ENCODE measurements around the gene UBXN4. TPM values are rescaled to one million over a fixed set of nuclear protein-coding genes. Genes with fewer than 3 reads are reported as not detected.

UBXN4 gene
- total RNA-seq, 2 donors from 2014 or later, result 81.0 to 81.6 TPM

DNA sequence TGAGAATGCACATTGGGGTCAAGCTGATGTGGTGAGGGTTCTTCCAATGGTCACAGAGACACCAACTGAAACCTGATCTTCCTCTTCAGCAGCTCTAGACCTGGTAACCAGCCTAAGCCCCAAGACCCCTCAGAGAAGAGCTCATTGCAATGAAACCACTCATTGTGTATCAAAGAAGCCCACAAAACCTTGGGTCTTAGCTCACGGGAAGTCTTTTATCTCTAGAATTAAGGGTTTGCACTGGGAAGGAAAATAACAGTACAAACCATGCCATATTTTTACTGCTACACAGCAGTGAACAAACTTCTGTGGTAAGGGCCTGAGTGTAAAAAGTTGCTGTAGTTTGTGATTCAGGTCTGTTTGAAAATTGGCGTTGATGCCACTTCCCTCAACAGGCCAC lies 8.6 kb upstream of the UBXN4 start:
- Mint-ChIP-seq H3K27ac (no peak overlapping the region), H3K27me3 (ENCODE audit: insufficient read depth) (peaks cover 11% of the 10 kb centered on the region), H3K36me3 (ENCODE audit: low read depth) (no peaks in the 10 kb centered on the region), H3K4me1 (peaks cover 3% of the 10 kb centered on the region), H3K9me3 (peaks cover 5% of the 10 kb centered on the region), H3K4me3 (no peak overlapping the region)
- Histone ChIP-seq H3K4me3 (ENCODE audit: low read length) (no peak overlapping the region), H3K9me3 (ENCODE audit: control insufficient read depth, low read length) (peaks cover 5% of the 10 kb centered on the region), H3K27ac (ENCODE audit: low read depth, low read length) (no peak overlapping the region), H3K9ac (ENCODE audit: extremely low read depth, low read length, poor library complexity, severe bottlenecking) (no peak overlapping the region), H3K36me3 (ENCODE audit: control insufficient read depth, insufficient read depth, low read length) (no peaks in the 10 kb centered on the region), H3K27me3 (ENCODE audit: control insufficient read depth, insufficient read depth, low read length, poor library complexity, severe bottlenecking) (peaks cover 4% of the 10 kb centered on the region), H3K4me1 (ENCODE audit: control insufficient read depth, insufficient read depth, low read length) (no peaks in the 10 kb centered on the region)
- no peak for DNase-seq
- TF ChIP-seq, protein P1, sequence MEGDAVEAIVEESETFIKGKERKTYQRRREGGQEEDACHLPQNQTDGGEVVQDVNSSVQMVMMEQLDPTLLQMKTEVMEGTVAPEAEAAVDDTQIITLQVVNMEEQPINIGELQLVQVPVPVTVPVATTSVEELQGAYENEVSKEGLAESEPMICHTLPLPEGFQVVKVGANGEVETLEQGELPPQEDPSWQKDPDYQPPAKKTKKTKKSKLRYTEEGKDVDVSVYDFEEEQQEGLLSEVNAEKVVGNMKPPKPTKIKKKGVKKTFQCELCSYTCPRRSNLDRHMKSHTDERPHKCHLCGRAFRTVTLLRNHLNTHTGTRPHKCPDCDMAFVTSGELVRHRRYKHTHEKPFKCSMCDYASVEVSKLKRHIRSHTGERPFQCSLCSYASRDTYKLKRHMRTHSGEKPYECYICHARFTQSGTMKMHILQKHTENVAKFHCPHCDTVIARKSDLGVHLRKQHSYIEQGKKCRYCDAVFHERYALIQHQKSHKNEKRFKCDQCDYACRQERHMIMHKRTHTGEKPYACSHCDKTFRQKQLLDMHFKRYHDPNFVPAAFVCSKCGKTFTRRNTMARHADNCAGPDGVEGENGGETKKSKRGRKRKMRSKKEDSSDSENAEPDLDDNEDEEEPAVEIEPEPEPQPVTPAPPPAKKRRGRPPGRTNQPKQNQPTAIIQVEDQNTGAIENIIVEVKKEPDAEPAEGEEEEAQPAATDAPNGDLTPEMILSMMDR (conservative IDR thresholded peaks at IDR 0.05), result no peak
- 84 to 100% methylated on average over 1 to 2 of the region's 2 CpGs for WGBS, 2 experiments (ENCODE audit: insufficient coverage in 1 of 2, insufficient read length in 1 of 2)

DNA sequence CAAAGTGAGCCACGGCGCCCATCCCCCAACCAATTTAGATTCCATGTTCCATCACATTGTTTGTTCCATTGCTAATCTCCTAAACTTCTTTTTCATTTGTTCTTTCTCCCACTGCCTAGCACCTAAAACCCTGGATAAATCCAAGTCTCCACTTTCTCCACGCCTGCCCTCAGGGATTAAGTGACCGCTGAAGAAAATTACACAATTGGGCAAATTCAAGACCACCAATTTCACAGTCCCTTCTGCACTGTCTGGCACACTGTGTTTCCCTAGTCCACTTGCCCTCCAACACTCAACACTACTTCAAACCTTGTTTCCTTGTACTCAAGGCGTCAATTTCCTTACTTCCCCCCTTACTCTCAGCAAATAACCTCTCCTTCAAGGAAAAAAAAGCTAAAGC lies 5.1 kb upstream of the UBXN4 start:
- no peak for DNase-seq
- Histone ChIP-seq H3K4me3 (ENCODE audit: low read length) (no peak overlapping the region), H3K4me1 (ENCODE audit: control insufficient read depth, insufficient read depth, low read length) (no peaks in the 10 kb centered on the region), H3K9ac (ENCODE audit: extremely low read depth, low read length, poor library complexity, severe bottlenecking) (no peak overlapping the region), H3K36me3 (ENCODE audit: control insufficient read depth, insufficient read depth, low read length) (no peaks in the 10 kb centered on the region), H3K9me3 (ENCODE audit: control insufficient read depth, low read length) (peaks cover 5% of the 10 kb centered on the region), H3K27ac (ENCODE audit: low read depth, low read length) (no peak overlapping the region), H3K27me3 (ENCODE audit: control insufficient read depth, insufficient read depth, low read length, poor library complexity, severe bottlenecking) (peaks cover 4% of the 10 kb centered on the region)
- peaks cover 11% of the 10 kb centered on the region for H3K27me3 Mint-ChIP-seq (ENCODE audit: insufficient read depth)
- TF ChIP-seq, protein P1 (conservative IDR thresholded peaks at IDR 0.05), result no peak
- no peaks in the 10 kb centered on the region for H3K36me3 Mint-ChIP-seq (ENCODE audit: low read depth)
- peaks cover 5% of the 10 kb centered on the region for H3K9me3 Mint-ChIP-seq
- 94 to 100% methylated on average over 2 to 5 of the region's 5 CpGs for WGBS, 2 experiments (ENCODE audit: insufficient coverage in 1 of 2, insufficient read length in 1 of 2)
- H3K4me1 Mint-ChIP-seq, result peaks cover 3% of the 10 kb centered on the region
- no peak overlapping the region for H3K4me3 Mint-ChIP-seq
- H3K27ac Mint-ChIP-seq, result no peak overlapping the region

DNA sequence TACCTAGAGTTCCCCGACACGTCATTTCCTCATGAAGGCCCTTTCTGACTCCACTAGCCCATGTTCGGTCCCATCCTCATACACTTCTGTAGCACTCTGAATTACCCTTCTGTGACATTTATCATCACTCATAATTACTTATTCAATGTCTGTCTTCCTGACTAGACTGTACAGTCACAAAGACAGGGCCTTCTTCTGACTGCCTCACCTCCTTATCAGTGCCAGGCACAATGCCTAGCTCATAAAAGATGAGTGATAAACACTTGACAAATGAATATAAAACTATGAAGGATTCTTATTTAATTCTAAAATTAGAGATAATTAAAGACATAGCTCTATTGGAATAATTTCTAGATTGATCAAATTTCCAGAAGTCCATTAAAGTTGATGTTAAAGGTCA lies 1.4 kb upstream of the UBXN4 start:
- Histone ChIP-seq H3K9me3 (ENCODE audit: control insufficient read depth, low read length) (peaks cover 5% of the 10 kb centered on the region), H3K4me1 (ENCODE audit: control insufficient read depth, insufficient read depth, low read length) (no peaks in the 10 kb centered on the region), H3K27ac (ENCODE audit: low read depth, low read length) (no peak overlapping the region), H3K9ac (ENCODE audit: extremely low read depth, low read length, poor library complexity, severe bottlenecking) (no peak overlapping the region), H3K27me3 (ENCODE audit: control insufficient read depth, insufficient read depth, low read length, poor library complexity, severe bottlenecking) (peaks cover 4% of the 10 kb centered on the region), H3K36me3 (ENCODE audit: control insufficient read depth, insufficient read depth, low read length) (no peaks in the 10 kb centered on the region), H3K4me3 (ENCODE audit: low read length) (no peak overlapping the region)
- H3K4me1 Mint-ChIP-seq, result peaks cover 17% of the 10 kb centered on the region
- H3K27ac Mint-ChIP-seq, result no peak overlapping the region
- H3K36me3 Mint-ChIP-seq (ENCODE audit: low read depth), result no peaks in the 10 kb centered on the region
- H3K9me3 Mint-ChIP-seq, result peaks cover 5% of the 10 kb centered on the region
- TF ChIP-seq, protein P1 (conservative IDR thresholded peaks at IDR 0.05), result no peak
- no peak for DNase-seq
- H3K27me3 Mint-ChIP-seq (ENCODE audit: insufficient read depth), result peaks cover 10% of the 10 kb centered on the region
- WGBS, 2 experiments (ENCODE audit: insufficient coverage in 1 of 2, insufficient read length in 1 of 2), result 91 to 98% methylated on average over 3 of the region's 3 CpGs
- H3K4me3 Mint-ChIP-seq, result no peak overlapping the region
